Hepatocyte (in vitro differentiated cells): ENCODE measurements around the gene ZFP30. TPM values are rescaled to one million over a fixed set of nuclear protein-coding genes. Genes with fewer than 3 reads are reported as not detected.

Experiments
- polyA plus RNA-seq: library from polyadenylated mRNA; unstranded; fragments of >200 nt; fragmentation: Nextera tagmentation; extraction: Ambion mirVana; gene quantifications from 2 replicates; pipeline ENCODE4 v1.2.1, GENCODE V29; 2016
- small RNA-seq: library from RNA; depleted of rRNA; stranded (forward); fragments of <200 nt; gene quantifications from one replicate; pipeline ENCODE3, GENCODE V24; 2014
- total RNA-seq: library from RNA; depleted of rRNA; stranded (reverse); fragments of >200 nt; gene quantifications from 2 replicates; pipeline ENCODE4 v1.2.3, GENCODE V29; 2014

The ZFP30 gene
- total and polyA plus RNA-seq, 2 experiments from 2014 or later, result 3.2 to 19.0 TPM

Small RNAs within 50 kb of the gene (small RNA-seq; reads per million reads assigned to genes)
- not detected for gene SELENOKP1

Other genes with a start within 250 kb of the ZFP30 start
- 5.9 and 7.9 TPM in 2 replicates for gene ZNF569, start 188.0 kb downstream of the ZFP30 start, total RNA-seq
- gene ZNF569, start 188.0 kb downstream of the ZFP30 start, polyA plus RNA-seq, result 2.2 and 3.6 TPM in 2 replicates
- 5.1 and 7.4 TPM in 2 replicates for gene ZNF570, start 186.1 kb downstream of the ZFP30 start, total RNA-seq
- 1.2 and 1.8 TPM in 2 replicates for gene ZNF570, start 186.1 kb downstream of the ZFP30 start, polyA plus RNA-seq
- gene ZNF793, start 148.5 kb downstream of the ZFP30 start, total RNA-seq, result 5.1 and 5.8 TPM in 2 replicates
- gene ZNF793, start 148.5 kb downstream of the ZFP30 start, polyA plus RNA-seq, result 6.0 and 6.2 TPM in 2 replicates
- gene ZNF571, start 60.7 kb downstream of the ZFP30 start, total RNA-seq, result 5.6 and 5.7 TPM in 2 replicates
- gene ZNF571, start 60.7 kb downstream of the ZFP30 start, polyA plus RNA-seq, result 1.5 and 3.6 TPM in 2 replicates
- 0.76 and 1.7 TPM in 2 replicates for gene ZNF540, start 60.6 kb downstream of the ZFP30 start, total RNA-seq
- 1.3 and 1.9 TPM in 2 replicates for gene ZNF540, start 60.6 kb downstream of the ZFP30 start, polyA plus RNA-seq
- 4.7 and 4.8 TPM in 2 replicates for gene ZNF607, start 64.3 kb upstream of the ZFP30 start, total RNA-seq
- 2.3 and 2.8 TPM in 2 replicates for gene ZNF607, start 64.3 kb upstream of the ZFP30 start, polyA plus RNA-seq
- gene ZNF573, start 124.1 kb upstream of the ZFP30 start, total RNA-seq, result 5.0 and 8.1 TPM in 2 replicates
- 4.4 and 9.2 TPM in 2 replicates for gene ZNF573, start 124.1 kb upstream of the ZFP30 start, polyA plus RNA-seq